CD4-positive, alpha-beta T cell treated with Interleukin-2 at 100 ng/mL for 4 hours (primary cell): ENCODE data around the gene POLR3C.

Experiments
- DNase-seq: peaks from one replicate; pipeline ENCODE4 v3.0.0-alpha.2; 2020; ENCODE audit warnings: low spot score

Gene POLR3C

DNA sequence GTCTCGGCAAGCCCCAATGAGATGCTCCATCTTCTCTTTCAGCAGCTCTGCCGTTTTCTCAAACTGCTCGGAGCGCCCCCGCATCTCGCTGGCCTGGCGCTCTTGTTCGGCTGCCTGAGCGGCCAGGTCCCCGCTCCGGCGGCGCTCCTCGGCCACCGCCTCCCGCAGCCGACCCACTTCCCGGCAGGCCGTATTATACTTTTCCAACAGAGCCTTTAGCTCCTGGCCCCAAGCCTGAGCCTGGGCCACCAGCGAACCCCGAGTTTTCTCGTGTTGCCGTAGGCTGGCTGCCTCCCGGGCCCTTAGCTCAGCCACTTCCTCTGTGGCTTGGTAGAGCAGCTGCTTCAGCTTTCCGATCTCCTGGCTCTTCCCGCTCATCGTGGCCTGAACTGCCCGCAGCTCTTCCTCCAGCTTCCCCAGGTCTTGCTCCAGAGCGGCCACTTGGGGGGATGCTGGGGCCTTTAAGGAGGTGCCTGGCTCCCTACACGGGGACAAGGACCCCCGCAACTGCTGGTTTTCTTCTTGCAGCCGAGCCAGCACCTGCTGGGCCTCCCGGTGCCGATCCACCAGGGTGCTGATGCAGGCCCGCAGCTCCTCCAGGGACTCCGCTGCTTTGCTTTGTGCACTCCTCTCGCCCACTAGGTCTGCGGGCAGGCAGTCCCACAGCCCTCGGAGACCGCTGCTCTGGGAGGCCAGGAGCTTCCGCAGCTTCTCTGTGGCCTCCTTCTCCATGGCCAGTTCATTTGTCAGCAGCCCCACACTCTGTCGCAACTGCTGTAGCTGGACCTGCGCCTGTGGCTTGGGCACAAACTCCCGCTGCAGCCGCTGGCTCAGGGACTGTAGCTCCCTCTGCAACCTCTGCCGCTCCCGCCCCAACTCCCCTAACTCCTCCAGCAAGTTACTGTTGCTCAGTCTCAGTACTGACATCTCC is 48.3 kb downstream of the POLR3C start:
- DNase-seq = peak; percentile 19

DNA sequence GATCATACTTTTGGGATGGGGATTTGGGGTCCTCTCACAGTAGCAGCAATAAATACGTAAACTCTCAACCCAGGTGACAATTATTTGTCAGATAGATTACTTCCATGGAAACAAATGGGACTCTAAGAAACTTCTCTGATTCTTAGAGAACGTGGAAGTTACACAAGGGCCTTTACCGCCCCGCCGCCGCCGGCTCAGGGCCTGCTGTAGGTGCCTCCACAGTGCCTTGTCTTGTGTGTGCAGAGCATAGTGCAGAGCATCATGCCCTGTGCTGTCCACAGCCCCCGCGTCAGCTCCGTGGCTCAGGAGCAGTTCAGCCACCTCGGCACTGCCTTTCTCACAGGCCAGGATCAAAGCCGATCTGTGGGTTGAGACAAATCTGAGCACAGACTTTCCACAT is 50.6 kb downstream of the POLR3C start:
- DNase-seq = no peak

DNA sequence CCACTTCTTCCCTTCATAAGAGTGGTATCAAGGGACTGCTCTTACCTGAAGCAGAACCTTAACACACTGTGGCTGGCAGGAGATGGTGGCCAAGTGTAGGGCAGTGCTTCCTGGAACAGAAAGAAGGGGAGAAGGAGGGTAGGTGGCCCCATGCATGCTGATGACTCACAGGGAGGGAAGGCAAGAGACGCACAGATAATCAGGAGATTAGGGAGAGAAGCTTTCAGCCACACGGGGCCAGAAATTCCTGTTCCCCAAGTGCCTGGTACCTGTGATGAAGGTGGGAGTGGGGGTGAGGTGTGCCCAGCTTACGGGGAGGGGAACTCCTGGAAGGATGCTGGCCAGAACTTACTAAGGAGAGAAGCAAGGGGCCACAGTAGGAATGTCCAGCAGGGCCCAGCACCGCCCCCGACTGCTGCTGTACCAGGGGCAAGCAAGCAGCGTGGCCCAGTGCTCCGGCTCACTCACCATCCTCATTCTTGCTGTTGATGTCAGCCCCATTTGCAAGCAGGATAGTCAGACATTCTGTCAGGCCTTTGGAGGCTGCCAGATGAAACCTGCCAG is 54.0 kb downstream of the POLR3C start:
- DNase-seq = no peak

DNA sequence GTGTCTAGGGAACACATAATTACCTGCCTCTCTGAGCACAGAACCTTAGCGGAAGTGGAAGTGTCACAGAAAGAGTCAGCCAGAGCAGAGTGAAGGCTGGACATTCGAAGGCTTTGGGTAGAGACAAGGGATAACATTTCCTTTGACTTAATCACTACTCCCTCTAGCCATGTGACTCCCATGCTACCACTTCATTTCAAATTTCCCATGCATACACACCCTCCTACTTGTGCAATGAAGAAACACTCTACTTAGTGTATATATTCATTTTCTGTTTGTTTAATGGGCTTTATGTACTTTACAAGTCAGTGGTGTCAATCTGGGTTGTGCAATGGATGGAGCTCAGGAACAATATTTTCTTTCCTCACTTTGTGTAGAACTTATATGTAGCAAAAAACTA is 54.7 kb downstream of the POLR3C start:
- no peak for DNase-seq

DNA sequence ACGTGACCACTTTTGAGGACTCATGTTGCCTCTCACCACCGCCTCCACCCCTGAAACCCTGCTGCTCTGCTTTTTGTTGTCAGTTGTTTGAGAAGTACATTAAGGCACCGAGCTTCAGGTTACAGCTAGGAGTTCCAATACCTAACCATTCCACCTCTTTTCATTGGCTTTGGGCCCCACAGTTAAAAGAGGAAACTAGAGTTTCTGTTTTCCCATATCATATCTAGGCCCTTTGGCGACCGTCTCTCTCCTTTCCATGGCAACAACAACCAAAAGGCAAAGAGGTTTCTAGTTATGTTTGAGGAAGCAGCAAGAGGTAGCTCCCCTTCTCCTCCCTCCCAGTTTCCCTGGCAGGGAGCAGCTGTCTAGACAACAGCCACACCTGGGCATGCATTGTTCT is 55.8 kb downstream of the POLR3C start:
- DNase-seq = no peak

DNA sequence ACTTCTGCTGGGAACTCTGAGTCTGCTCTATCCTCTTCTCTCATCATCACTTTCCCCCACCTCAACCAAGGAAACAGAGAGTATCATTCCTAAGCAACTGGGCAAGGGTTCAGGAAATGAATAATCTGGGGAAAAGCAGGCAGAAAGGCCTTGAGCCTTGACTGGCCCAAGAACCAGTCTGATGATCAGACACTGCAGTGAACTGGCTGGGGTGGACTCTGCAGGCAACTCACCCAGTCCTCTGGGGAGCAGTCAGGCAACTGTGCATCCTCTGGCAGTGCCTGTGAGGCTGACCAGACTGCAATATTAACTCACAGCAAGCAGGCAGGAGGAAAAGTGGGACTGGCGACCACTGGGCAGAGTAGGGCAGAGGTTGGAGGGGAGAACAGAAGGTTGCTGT is 60.7 kb downstream of the POLR3C start:
- no peak for DNase-seq

DNA sequence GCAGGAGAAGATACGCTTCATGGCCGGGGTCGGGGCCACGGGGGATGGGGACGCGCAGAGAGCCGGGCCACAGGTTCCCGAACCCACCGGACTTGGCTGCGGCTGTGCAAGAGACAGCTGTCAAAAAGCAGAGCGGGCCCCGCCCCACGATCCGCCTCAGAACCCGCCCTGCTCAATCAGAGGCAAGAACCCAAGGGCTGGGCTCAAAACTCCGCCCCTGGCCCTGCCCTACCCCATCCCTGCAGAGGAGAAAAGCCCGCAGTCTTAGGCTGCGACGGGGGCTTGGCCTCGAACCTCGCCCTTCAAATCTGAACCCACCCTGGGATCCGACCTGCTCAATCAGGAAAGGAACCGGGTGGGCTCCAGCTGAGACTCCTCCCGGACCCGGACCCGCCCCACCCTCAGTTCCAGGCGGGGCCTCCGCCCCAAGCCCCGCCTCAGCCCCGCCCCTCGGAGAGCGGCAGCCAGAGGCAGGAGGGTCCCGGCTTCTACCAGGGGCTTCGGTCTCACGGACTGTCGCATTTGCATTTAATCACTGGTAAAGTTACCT is 61.8 kb downstream of the POLR3C start, which contains the start of gene ANKRD35:
TSS of gene ANKRD35 (minus strand) at position 129 of the 550 bp plus-strand sequence. CDS start at position 21, 108 bp downstream.
- peak; percentile 79 for DNase-seq

DNA sequence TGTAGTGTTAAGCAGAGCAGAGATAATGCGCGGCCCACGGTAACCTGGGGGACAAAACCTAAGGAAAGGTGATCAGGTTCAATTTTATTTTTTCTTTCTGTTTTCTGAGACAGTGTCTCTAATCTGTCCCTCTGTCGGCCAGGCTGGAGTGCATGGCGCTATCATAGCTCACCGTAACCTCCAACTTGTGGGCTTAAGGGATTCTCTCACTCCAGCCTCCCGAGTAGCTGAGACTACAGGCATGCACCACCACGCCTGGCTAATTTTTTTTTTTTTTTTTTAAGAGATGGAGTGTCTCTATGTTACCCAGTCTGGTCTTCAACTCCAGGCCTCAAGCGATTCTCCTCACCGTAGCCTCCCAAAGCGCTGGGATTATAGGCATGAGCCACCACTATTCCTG is 62.4 kb downstream of the POLR3C start:
- no peak for DNase-seq

DNA sequence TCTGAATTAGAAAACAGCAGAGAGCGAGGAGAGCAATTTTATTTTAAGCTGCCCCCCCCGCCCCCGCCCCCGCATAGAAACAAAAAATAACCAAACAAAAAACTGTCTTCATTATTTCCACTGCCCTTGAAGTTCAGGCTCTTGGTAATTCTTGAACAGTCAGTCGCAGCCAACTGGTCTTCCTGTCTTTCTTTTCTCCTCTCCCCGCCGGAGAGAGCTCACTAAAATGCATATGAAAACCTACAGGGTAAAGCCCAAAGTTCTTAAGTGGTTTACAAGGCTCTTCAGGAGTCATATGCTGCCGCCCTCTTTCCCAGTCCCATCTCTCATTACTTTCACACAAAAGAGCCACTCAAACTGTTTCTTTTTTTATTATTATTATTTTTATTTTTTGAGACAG is 62.8 kb downstream of the POLR3C start:
- DNase-seq = no peak

DNA sequence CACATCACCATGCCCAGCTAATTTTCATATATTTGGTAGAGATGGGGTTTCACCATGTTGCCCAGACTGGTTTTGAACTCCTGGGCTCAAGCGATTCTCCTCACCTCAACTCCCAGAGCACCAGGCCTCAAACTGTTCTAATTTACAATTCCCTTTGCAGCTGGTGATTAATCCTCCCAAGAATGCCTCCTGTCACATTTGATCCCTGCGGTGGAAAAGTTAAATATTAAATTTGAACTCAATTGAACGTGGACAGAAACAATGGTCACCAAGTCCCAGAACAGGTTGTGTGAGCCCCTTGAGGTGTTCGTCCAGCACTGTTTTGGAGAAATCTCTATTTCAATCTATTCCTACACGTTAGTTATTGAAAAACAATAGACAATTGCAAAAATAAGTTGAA is 63.6 kb downstream of the POLR3C start:
- DNase-seq = no peak

DNA sequence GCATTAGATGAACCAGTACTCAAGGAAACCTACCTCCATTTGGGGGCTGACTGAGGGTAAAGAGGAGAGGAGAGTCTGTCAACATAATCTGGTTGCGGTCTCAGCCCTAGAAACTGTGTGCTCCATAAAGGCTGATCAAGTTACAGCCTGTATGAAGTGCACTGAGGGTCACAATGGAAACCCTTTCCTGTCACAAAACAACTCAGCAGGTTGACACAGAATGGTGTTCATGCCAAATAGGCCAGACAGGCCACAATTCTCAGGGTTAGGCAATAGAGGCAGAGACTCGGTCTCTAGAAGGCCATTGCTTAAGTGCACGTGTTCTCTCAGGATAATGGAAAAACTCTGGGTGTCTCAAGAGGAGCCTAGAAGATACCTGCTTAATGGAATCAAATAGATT is 65.7 kb downstream of the POLR3C start:
- no peak for DNase-seq

DNA sequence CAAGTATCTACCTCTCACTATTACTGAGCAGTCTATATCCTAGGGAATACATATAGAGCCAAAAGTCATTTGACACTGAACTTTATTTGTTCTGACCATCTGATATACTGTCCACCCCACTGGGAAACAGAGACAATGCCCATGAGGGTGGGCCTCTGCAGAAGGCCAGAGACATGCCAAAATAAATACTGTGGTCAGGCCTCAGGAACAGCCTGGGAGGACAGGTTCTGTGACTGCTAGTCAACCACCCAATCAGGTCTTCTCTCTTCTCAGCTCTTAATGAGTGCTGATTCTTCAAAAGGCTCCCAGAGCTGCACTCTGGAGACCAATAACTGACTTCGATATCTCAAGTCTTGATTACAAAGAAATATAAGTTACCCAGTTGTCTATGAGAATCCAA is 67.1 kb downstream of the POLR3C start:
- no peak for DNase-seq

DNA sequence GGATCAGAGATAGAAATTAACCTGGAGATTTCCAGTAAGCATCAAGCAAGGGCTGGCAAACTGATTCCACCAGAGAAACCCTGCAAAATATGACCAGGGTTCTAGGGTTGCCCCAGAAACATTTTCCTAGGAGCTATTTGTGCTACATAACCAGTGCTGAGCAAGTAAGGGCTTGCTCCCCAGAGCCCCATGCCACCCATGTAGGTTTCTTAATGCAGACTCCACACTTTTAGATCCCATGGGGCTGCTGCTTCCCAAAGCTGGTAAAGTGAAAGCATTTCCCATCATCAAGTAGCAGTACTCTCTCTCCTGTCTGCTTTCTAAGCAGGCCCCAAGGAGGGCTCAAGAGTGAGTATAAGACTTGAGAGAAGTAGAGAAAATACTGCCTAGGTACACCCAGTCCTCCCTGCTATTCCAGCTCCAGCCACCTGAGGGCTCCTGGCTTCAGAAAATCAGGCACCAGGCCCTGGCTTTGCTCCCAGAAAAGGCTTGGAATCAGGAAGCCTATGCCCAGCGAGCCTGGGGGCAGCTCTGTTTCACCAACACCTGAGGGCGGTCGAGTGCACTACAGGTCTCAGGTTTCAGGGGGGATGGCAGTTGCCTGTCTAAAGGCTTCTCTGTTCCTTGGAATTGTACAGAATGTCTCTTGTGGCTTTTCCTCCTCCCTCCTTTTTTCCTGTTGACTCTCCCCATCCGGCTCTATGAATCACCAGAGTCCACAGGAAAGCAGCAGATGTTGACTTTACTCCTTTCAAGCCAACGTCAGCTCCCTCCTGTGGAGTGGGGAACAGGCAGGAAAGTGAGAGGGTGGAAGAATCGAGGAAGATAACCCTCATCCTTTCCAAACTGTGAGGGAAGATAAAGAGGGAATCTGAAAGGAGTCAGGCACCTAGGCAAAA is 67.8 kb downstream of the POLR3C start:
- DNase-seq = peak; percentile 50

DNA sequence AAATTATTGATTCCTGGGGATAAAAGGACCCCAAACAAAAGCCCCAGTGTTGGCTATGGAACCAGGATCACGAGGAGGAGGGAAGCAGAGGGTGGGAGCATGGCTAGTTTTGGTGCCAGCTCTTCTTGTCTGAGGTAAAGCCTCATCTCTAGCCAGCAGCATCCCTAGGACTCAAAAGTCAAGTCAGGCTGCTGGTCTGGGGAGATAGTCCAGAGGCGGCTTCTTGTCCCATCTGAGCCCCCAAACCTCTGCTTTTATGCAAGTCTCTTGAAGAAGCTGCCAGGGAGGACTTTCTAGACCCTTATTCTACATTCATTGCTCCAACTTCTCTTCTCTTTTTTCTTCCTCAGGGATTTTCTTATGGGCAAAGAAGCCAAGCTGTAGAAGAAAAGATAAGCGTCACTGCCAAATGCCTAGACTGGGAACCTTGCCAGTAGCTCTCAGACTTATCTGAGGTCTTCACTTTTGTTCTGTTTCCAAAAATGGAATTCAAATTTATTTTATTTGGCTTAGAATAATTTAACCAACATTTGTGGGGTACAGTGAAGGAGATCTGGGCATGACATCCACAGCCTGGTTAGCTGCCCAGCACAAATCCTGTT is 68.6 kb downstream of the POLR3C start:
- no peak for DNase-seq

DNA sequence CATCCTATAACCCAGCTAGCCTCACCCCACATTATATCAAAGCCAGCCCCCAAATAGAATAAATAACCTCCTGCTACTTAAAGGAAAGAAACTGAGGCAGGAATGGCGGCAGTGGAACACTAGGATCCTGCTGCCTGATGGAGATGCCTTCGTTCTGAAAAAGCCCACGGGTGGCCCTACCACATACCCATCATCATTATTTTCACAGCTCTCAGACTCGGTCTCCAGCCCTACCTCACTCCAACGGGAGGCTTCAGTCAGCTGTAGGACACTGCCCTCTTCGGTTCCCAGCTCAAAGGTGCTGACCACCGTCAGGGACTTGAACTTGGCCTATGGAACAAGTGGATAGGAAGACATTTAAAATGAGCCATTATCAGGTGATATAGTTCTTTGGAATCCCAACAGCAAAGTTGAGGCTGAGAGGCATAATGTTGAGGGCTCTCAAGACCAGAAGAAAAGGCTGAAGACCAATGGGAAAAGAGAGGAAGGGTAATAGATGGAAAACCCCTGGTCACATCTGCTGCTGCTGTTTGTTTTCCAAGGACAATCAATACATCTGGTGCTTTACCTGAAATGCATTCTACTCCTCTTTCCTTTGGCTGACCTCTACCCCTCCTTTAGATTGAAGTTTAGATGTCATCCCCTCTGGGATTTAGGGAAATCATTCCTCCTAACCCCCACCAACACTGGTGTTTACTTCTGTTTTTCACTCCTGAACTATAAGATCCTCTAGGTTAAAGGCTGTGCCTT is 69.5 kb downstream of the POLR3C start:
- no peak for DNase-seq
